Epithelial cell of esophagus (primary cell): ENCODE data around the gene EVC.
"Not testable (repeated sequence)": the region's sequence is repeated elsewhere in the genome, so short reads cannot be mapped to it uniquely, and the experiment has no call there.

Experiments used
- DNase-seq: peaks from one replicate; pipeline ENCODE4 v3.0.0; 2010; ENCODE audit warnings: low read depth
- H3K4me3 ChIP-seq: 2 replicates; pipeline ENCODE4 v1.5.1; 2011; ENCODE audit warnings: mild to moderate bottlenecking, low read length, control low read depth
- TF ChIP-seq, protein P1 (sequence below): IDR thresholded peaks from 2 replicates; pipeline ENCODE4 v1.5.1; 2011; ENCODE audit warnings: low read depth, mild to moderate bottlenecking, low read length, control low read depth, inconsistent platforms; ENCODE audit not compliant: insufficient read depth; ENCODE audit errors: missing control alignments

EVC gene

DNA sequence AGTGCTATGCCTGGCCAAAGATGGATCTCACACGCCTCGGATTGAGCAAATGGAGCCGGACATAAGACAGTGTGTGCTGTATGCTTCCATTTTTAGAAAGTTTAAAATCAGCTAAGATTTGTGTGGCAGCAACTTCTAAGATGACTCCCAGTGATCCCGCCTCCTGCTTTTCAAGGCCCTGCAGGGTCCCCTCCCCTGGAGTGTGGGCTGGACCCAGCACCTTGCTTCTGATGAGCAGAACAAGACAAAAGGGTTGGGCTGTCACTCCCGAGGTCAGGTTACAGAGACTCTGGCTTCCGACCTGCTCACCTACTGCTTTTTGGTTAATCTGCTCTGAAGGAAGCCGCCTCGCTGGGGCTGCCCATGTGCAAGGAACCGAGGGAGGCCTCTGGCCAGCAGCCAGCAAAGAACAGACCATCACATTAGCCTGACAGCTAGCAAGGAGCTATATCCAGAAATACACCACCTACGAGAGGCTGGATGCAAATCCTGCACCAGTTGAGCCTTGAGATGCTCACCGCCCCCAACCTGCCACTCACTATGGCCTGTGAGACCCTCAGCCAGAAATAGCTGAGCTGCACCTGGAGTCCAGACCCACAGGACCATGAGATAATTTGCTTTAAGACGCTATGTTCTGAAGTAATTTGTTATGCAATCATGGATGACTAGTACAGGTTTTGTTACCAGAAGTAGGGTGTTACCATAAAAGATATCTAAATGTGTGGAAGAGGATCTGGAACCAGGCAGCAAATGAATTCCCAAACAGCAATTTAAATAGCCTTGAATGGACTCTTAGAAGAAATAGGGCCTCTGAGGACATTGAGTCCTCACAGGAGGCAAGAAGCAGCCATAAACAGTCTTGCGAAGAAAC, 134.3 kb downstream of the EVC start:
- H3K4me3 ChIP-seq: no peak overlapping the region
- DNase-seq: no peak
- TF ChIP-seq, protein P1, sequence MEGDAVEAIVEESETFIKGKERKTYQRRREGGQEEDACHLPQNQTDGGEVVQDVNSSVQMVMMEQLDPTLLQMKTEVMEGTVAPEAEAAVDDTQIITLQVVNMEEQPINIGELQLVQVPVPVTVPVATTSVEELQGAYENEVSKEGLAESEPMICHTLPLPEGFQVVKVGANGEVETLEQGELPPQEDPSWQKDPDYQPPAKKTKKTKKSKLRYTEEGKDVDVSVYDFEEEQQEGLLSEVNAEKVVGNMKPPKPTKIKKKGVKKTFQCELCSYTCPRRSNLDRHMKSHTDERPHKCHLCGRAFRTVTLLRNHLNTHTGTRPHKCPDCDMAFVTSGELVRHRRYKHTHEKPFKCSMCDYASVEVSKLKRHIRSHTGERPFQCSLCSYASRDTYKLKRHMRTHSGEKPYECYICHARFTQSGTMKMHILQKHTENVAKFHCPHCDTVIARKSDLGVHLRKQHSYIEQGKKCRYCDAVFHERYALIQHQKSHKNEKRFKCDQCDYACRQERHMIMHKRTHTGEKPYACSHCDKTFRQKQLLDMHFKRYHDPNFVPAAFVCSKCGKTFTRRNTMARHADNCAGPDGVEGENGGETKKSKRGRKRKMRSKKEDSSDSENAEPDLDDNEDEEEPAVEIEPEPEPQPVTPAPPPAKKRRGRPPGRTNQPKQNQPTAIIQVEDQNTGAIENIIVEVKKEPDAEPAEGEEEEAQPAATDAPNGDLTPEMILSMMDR: no peak

DNA sequence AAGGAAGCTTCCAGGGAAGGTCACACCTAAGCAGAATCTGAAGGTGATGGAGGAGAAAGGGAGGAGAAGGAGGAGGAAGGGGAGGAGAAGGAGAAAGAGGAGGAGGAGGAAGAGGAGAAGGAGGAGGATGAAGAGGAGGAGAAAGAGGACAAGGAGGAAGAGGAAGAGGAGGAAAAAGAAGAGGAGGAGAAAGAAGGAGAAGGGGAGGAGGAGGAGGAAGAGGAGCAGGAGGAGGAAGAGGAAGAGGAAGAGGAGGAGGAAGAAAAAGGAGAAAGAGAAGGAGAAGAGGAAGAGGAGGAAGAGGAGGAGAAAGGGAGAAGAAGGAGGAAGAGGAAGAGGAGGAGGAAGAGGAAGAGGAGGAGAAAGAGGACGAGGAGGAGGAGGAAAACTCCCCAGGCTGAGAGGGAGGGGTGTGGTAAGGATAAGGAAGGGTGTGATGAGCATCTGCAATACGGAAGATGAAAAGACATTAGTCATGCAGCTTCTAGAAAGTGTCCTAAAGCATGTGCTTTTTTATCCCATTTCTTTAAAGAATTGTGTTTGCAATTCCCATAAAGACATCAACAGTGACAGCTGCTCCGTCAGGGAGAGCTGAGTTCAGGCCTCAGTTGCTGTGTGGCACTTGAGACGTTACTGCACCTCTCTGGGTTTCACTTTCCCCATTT, 140.8 kb downstream of the EVC start:
- H3K4me3 ChIP-seq: no peak overlapping the region
- no peak for DNase-seq
- TF ChIP-seq, protein P1: no peak

DNA sequence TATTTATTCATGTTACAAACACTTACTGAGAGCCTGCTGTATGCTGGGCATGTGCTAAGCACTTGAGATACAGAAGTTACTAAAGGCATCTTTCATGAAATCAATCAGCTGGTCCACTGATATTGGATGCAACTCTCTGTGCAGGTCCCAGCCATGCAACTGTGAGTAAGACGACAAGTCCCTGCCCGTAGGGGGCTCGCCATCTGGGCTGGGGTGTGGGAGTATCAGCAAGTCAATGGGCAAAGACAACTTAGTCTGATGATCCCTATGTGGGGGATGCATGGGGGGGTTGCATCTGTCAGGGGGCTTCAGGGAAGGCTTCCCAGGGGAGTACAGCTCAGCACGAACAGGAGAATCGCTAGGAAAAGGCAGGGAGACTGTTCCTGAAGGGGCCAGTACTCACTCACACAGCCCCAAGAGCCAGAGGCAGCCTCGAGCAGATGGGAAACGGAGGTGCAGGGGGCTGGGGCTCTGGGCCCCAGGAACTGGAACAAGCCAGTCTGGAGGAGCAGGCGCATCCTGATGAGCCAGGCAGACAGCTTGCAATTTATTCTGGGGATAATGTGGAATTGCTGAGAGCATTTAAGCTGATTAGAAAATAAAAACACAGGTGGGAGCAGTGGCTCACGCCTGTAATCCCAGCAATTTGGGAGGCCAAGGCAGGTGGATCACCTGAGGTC, 141.7 kb downstream of the EVC start:
- no peak overlapping the region for H3K4me3 ChIP-seq
- TF ChIP-seq, protein P1: no peak
- no peak for DNase-seq

- H3K4me3 ChIP-seq: no peak overlapping the region
- no peak for DNase-seq
- TF ChIP-seq, protein P1: no peak
Measured at GRCh38 chr4:5854929-5855328, 143.9 kb downstream of the EVC start.

GRCh38 chr4:5856362-5856761, 145.4 kb downstream of the EVC start:
- DNase-seq, H3K4me3 ChIP-seq: not testable (repeated sequence)

DNA sequence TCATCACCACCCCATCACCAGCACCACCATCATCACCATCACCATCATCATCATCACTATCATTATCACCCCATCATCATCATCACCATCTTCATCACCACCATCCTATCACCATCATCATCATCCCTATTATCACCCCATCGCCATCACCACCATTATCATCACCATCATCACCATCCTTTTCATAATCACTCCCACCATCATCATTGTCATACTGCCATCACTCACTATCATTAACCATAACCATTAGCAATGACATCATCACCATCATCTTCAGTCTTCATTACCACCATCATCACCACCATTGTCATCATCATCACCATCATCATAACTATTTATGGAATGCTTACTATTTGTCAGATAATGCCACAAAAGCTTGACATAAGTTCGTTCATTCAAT, 146.2 kb downstream of the EVC start:
- TF ChIP-seq, protein P1: no peak
- H3K4me3 ChIP-seq: no peak overlapping the region
- DNase-seq: no peak
